Measurements from ENCODE around the gene TREH.
A peak's percentile ranks its signal among the peaks of the same experiment; 100 is the strongest.
"Not testable (repeated sequence)": the region's sequence is repeated elsewhere in the genome, so short reads cannot be mapped to it uniquely, and the experiment has no call there.

TREH gene

GRCh38 chr11:118715245-118715831, 35.9 kb upstream of the TREH start:
- Histone ChIP-seq H3K9ac (ENCODE audit: low read depth, low read length) (peak overlapping the region; percentile 50), H3K27ac (ENCODE audit: low read depth, low read length) (peak overlapping the region; percentile 98), H3K4me3 (ENCODE audit: low read depth, low read length) (0 out of 2 replicates have a peak overlapping the region, but pooled peaks have one; percentile 1), H3K9me3 (ENCODE audit: control insufficient read depth, insufficient read depth, low read length) (no peaks in the 10 kb centered on the region), H3K27me3 (ENCODE audit: control insufficient read depth, insufficient read depth, low read length) (no peaks in the 10 kb centered on the region), H3K4me1 (ENCODE audit: control insufficient read depth, insufficient read depth, low read length) (peaks cover 12% of the 10 kb centered on the region), H3K36me3 (ENCODE audit: control insufficient read depth, insufficient read depth, low read length) (peaks cover 6% of the 10 kb centered on the region; the same call in 1 of the 2 replicates)

GRCh38 chr11:118714816-118715215, 35.4 kb upstream of the TREH start:
- Histone ChIP-seq H3K4me1 (ENCODE audit: control insufficient read depth, insufficient read depth, low read length) (peaks cover 12% of the 10 kb centered on the region), H3K36me3 (ENCODE audit: control insufficient read depth, insufficient read depth, low read length) (peaks cover 6% of the 10 kb centered on the region; the same call in 1 of the 2 replicates), H3K4me3 (ENCODE audit: low read depth, low read length) (no peak overlapping the region), H3K27ac (ENCODE audit: low read depth, low read length) (peak overlapping the region; percentile 98), H3K27me3 (ENCODE audit: control insufficient read depth, insufficient read depth, low read length) (no peaks in the 10 kb centered on the region), H3K9ac (ENCODE audit: low read depth, low read length) (peak overlapping the region; percentile 50; the same call in 1 of the 2 replicates), H3K9me3 (ENCODE audit: control insufficient read depth, insufficient read depth, low read length) (no peaks in the 10 kb centered on the region)

- Histone ChIP-seq H3K27ac (ENCODE audit: low read depth, low read length) (peak overlapping the region; percentile 14), H3K4me1 (ENCODE audit: control insufficient read depth, insufficient read depth, low read length) (peaks cover 12% of the 10 kb centered on the region)
- not testable (repeated sequence) for H3K4me3 ChIP-seq (ENCODE audit: low read depth, low read length); H3K27me3 ChIP-seq (ENCODE audit: control insufficient read depth, insufficient read depth, low read length); H3K36me3 ChIP-seq (ENCODE audit: control insufficient read depth, insufficient read depth, low read length); H3K9ac ChIP-seq (ENCODE audit: low read depth, low read length); H3K9me3 ChIP-seq (ENCODE audit: control insufficient read depth, insufficient read depth, low read length)
Observed at GRCh38 chr11:118714416-118714815, 35.0 kb upstream of the TREH start.

- Histone ChIP-seq H3K9ac (ENCODE audit: low read depth, low read length) (no peak overlapping the region), H3K27ac (ENCODE audit: low read depth, low read length) (no peak overlapping the region), H3K4me3 (ENCODE audit: low read depth, low read length) (no peak overlapping the region), H3K36me3 (ENCODE audit: control insufficient read depth, insufficient read depth, low read length) (peaks cover 3% of the 10 kb centered on the region), H3K4me1 (ENCODE audit: control insufficient read depth, insufficient read depth, low read length) (peaks cover 8% of the 10 kb centered on the region), H3K9me3 (ENCODE audit: control insufficient read depth, insufficient read depth, low read length) (no peaks in the 10 kb centered on the region; the same call in 1 of the 2 replicates), H3K27me3 (ENCODE audit: control insufficient read depth, insufficient read depth, low read length) (no peaks in the 10 kb centered on the region)
Observed at GRCh38 chr11:118708296-118708695, 28.8 kb upstream of the TREH start.

GRCh38 chr11:118706546-118706825, 27.0 kb upstream of the TREH start:
- no peaks in the 10 kb centered on the region; the same call in 1 of the 2 replicates for H3K9me3 ChIP-seq (ENCODE audit: control insufficient read depth, insufficient read depth, low read length)
- no peak overlapping the region for H3K27ac ChIP-seq (ENCODE audit: low read depth, low read length)
- no peak overlapping the region for H3K4me3 ChIP-seq (ENCODE audit: low read depth, low read length)
- peaks cover 3% of the 10 kb centered on the region for H3K36me3 ChIP-seq (ENCODE audit: control insufficient read depth, insufficient read depth, low read length)
- peaks cover 8% of the 10 kb centered on the region for H3K4me1 ChIP-seq (ENCODE audit: control insufficient read depth, insufficient read depth, low read length)
- no peak overlapping the region for H3K9ac ChIP-seq (ENCODE audit: low read depth, low read length)
- H3K27me3 ChIP-seq (ENCODE audit: control insufficient read depth, insufficient read depth, low read length), result no peaks in the 10 kb centered on the region

- H3K36me3 ChIP-seq (ENCODE audit: control insufficient read depth, insufficient read depth, low read length), result peaks cover 3% of the 10 kb centered on the region
- H3K27me3 ChIP-seq (ENCODE audit: control insufficient read depth, insufficient read depth, low read length), result no peaks in the 10 kb centered on the region
- H3K4me1 ChIP-seq (ENCODE audit: control insufficient read depth, insufficient read depth, low read length), result peaks cover 8% of the 10 kb centered on the region
- H3K27ac ChIP-seq (ENCODE audit: low read depth, low read length), result peak overlapping the region; percentile 5
- no peak overlapping the region for H3K4me3 ChIP-seq (ENCODE audit: low read depth, low read length)
- H3K9me3 ChIP-seq (ENCODE audit: control insufficient read depth, insufficient read depth, low read length), result no peaks in the 10 kb centered on the region; the same call in 1 of the 2 replicates
- H3K9ac ChIP-seq (ENCODE audit: low read depth, low read length), result no peak overlapping the region
Observed at GRCh38 chr11:118705791-118706545, 26.5 kb upstream of the TREH start.

- Histone ChIP-seq H3K9ac (ENCODE audit: low read depth, low read length) (no peak overlapping the region), H3K4me3 (ENCODE audit: low read depth, low read length) (no peak overlapping the region), H3K9me3 (ENCODE audit: control insufficient read depth, insufficient read depth, low read length) (peaks cover 3% of the 10 kb centered on the region; the same call in 1 of the 2 replicates), H3K36me3 (ENCODE audit: control insufficient read depth, insufficient read depth, low read length) (no peaks in the 10 kb centered on the region; the same call in 1 of the 2 replicates), H3K4me1 (ENCODE audit: control insufficient read depth, insufficient read depth, low read length) (peaks cover 8% of the 10 kb centered on the region), H3K27me3 (ENCODE audit: control insufficient read depth, insufficient read depth, low read length) (no peaks in the 10 kb centered on the region), H3K27ac (ENCODE audit: low read depth, low read length) (no peak overlapping the region)
Observed at GRCh38 chr11:118705111-118705741, 25.8 kb upstream of the TREH start.

GRCh38 chr11:118703563-118704106, 24.2 kb upstream of the TREH start:
- Histone ChIP-seq H3K4me1 (ENCODE audit: control insufficient read depth, insufficient read depth, low read length) (peaks cover 8% of the 10 kb centered on the region), H3K4me3 (ENCODE audit: low read depth, low read length) (no peak overlapping the region), H3K36me3 (ENCODE audit: control insufficient read depth, insufficient read depth, low read length) (no peaks in the 10 kb centered on the region; the same call in 1 of the 2 replicates), H3K27ac (ENCODE audit: low read depth, low read length) (no peak overlapping the region), H3K9ac (ENCODE audit: low read depth, low read length) (no peak overlapping the region), H3K27me3 (ENCODE audit: control insufficient read depth, insufficient read depth, low read length) (no peaks in the 10 kb centered on the region), H3K9me3 (ENCODE audit: control insufficient read depth, insufficient read depth, low read length) (peaks cover 4% of the 10 kb centered on the region; the same call in 1 of the 2 replicates)

- Histone ChIP-seq H3K9ac (ENCODE audit: low read depth, low read length) (no peak overlapping the region), H3K9me3 (ENCODE audit: control insufficient read depth, insufficient read depth, low read length) (peaks cover 4% of the 10 kb centered on the region; the same call in 1 of the 2 replicates), H3K36me3 (ENCODE audit: control insufficient read depth, insufficient read depth, low read length) (no peaks in the 10 kb centered on the region), H3K4me3 (ENCODE audit: low read depth, low read length) (no peak overlapping the region), H3K4me1 (ENCODE audit: control insufficient read depth, insufficient read depth, low read length) (no peaks in the 10 kb centered on the region), H3K27me3 (ENCODE audit: control insufficient read depth, insufficient read depth, low read length) (no peaks in the 10 kb centered on the region), H3K27ac (ENCODE audit: low read depth, low read length) (no peak overlapping the region)
Observed at GRCh38 chr11:118699506-118700220, 20.2 kb upstream of the TREH start.

- Histone ChIP-seq H3K9me3 (ENCODE audit: control insufficient read depth, insufficient read depth, low read length) (peaks cover 4% of the 10 kb centered on the region; the same call in 1 of the 2 replicates), H3K27me3 (ENCODE audit: control insufficient read depth, insufficient read depth, low read length) (no peaks in the 10 kb centered on the region), H3K9ac (ENCODE audit: low read depth, low read length) (no peak overlapping the region), H3K4me1 (ENCODE audit: control insufficient read depth, insufficient read depth, low read length) (peaks cover 8% of the 10 kb centered on the region; the same call in 1 of the 2 replicates), H3K4me3 (ENCODE audit: low read depth, low read length) (no peak overlapping the region), H3K36me3 (ENCODE audit: control insufficient read depth, insufficient read depth, low read length) (no peaks in the 10 kb centered on the region), H3K27ac (ENCODE audit: low read depth, low read length) (no peak overlapping the region)
Observed at GRCh38 chr11:118697346-118697745, 17.9 kb upstream of the TREH start.
